Hematopoietic multipotent progenitor cell treated with erythropoietin and hydrocortisone succinate and interleukin-3 and kit ligand, for 8 days (in vitro differentiated cells): ENCODE data around the gene UGT1A1.

Experiments
- DNase-seq: peaks from one replicate; pipeline ENCODE4 v3.0.0-alpha.2; 2015

UGT1A1 gene

GRCh38 chr2:233818639-233819621 lies 58.9 kb downstream of the UGT1A1 start:
- no peak for DNase-seq

- no peak for DNase-seq
Measured at GRCh38 chr2:233819884-233820773, 60.1 kb downstream of the UGT1A1 start.

- no peak for DNase-seq
Measured at GRCh38 chr2:233820774-233821105, 60.7 kb downstream of the UGT1A1 start.

GRCh38 chr2:233821196-233821595 lies 61.1 kb downstream of the UGT1A1 start:
- DNase-seq: no peak

GRCh38 chr2:233821709-233822100 lies 61.6 kb downstream of the UGT1A1 start:
- no peak for DNase-seq

GRCh38 chr2:233822101-233822771 lies 62.2 kb downstream of the UGT1A1 start:
- no peak for DNase-seq
